SJSA1 (cell line): ENCODE data around the gene MAD1L1. TPM values are rescaled to one million over a fixed set of nuclear protein-coding genes. Genes with fewer than 3 reads are reported as not detected.

Experiments used
- DNase-seq, 2 experiments: peaks; one replicate each; pipeline ENCODE4 v3.0.0-alpha.2; 2015 to 2020; ENCODE audit warnings: low spot score in 2 of 2, low read depth in 1 of 2
- H3K27ac ChIP-seq: fragments of 250-450 bp; sonication (Bioruptor Pico); 2 replicates; pipeline ENCODE4 v1.5.1; 2020; ENCODE audit warnings: mild to moderate bottlenecking, moderate library complexity
- H3K27me3 ChIP-seq: fragments of 250-450 bp; sonication (Bioruptor Pico); replicated peaks from 2 replicates; pipeline ENCODE4 v1.5.1; 2020; ENCODE audit warnings: mild to moderate bottlenecking, moderate library complexity
- H3K36me3 ChIP-seq: fragments of 250-450 bp; sonication (Bioruptor Pico); 2 replicates; pipeline ENCODE4 v1.5.1; 2020; ENCODE audit warnings: mild to moderate bottlenecking
- H3K4me1 ChIP-seq: fragments of 250-450 bp; sonication (Bioruptor Pico); replicated peaks from 2 replicates; pipeline ENCODE4 v1.6.1; 2021; ENCODE audit warnings: mild to moderate bottlenecking
- H3K4me3 ChIP-seq: fragments of 250-450 bp; sonication (Bioruptor Pico); 2 replicates; pipeline ENCODE4 v1.5.1; 2020; ENCODE audit warnings: mild to moderate bottlenecking
- H3K9me3 ChIP-seq: fragments of 250-450 bp; sonication (Bioruptor Pico); replicated peaks from 2 replicates; pipeline ENCODE4 v1.5.1; 2020; ENCODE audit warnings: mild to moderate bottlenecking
- total RNA-seq: library from RNA; depleted of rRNA; stranded (reverse); fragments of >200 nt; shearing (Covaris generic); gene quantifications from 2 replicates; pipeline ENCODE4 v1.2.3, GENCODE V29; 2014

The MAD1L1 gene
- total RNA-seq, 1 experiment from 2014 or later: 44.0 TPM

- DNase-seq: no peak
- Histone ChIP-seq H3K4me3 (no peak overlapping the region), H3K36me3 (peaks cover 39% of the 10 kb centered on the region), H3K27ac (no peak overlapping the region), H3K9me3 (peaks cover 7% of the 10 kb centered on the region), H3K4me1 (no peaks in the 10 kb centered on the region), H3K27me3 (no peaks in the 10 kb centered on the region; the same call in 1 of the 2 replicates)
These were observed 39.8 kb downstream of the MAD1L1 start for GRCh38 chr7:2192831-2193534.

GRCh38 chr7:2191016-2191415 lies 41.7 kb downstream of the MAD1L1 start:
- Histone ChIP-seq H3K27me3 (no peaks in the 10 kb centered on the region; the same call in 1 of the 2 replicates), H3K36me3 (peaks cover 25% of the 10 kb centered on the region), H3K9me3 (peaks cover 7% of the 10 kb centered on the region), H3K4me1 (no peaks in the 10 kb centered on the region), H3K27ac (no peak overlapping the region), H3K4me3 (no peak overlapping the region)
- DNase-seq: no peak

- Histone ChIP-seq H3K4me3 (no peak overlapping the region), H3K36me3 (peaks cover 20% of the 10 kb centered on the region), H3K27ac (no peak overlapping the region), H3K9me3 (peaks cover 2% of the 10 kb centered on the region), H3K4me1 (no peaks in the 10 kb centered on the region), H3K27me3 (no peaks in the 10 kb centered on the region; the same call in 1 of the 2 replicates)
- peak in 1 of 2 experiments; percentile 32 for DNase-seq
These were observed 42.2 kb downstream of the MAD1L1 start for GRCh38 chr7:2190531-2190930.

DNA sequence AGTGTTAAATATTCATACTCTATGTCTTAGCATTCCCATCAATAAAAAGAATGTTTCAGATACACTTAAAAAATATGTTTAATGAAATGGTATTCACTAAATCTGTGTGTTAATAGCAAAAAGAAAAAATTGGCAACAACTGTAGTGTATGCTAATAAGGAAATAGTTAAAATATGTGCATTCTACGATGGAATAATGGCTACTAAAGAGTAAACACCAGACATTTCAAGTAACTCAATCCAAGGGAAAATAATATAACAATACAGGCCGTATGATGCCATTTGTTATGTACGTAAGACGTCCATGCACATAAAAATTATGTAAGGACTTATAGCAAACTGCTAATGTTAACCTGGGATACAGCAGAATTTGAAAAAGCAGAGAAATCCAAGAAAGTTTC lies 46.6 kb downstream of the MAD1L1 start:
- no peaks in the 10 kb centered on the region for H3K9me3 ChIP-seq
- no peaks in the 10 kb centered on the region for H3K4me1 ChIP-seq
- DNase-seq: no peak
- H3K4me3 ChIP-seq: no peak overlapping the region
- H3K27me3 ChIP-seq: no peaks in the 10 kb centered on the region; the same call in 1 of the 2 replicates
- H3K36me3 ChIP-seq: peaks cover 16% of the 10 kb centered on the region; the same call in 1 of the 2 replicates
- H3K27ac ChIP-seq: no peak overlapping the region

DNA sequence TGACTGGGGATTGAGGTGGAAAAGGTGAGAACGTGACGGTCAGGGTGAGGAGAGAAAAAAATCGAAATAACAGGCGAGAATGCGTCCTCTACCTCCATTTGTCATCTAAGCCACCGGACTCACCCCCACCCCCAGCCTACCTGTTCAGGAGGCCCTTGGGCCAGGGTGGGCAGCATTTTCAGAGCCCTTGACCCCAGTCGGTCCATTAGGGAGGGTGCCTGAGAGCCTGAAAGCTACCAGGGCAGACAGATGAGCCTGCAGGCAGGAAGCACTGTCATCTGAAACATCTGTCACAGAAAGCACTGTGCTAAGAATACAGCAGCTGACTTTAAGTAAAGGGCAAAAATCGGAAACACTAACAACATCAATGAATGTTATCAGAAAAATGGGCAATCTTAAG lies 47.0 kb downstream of the MAD1L1 start:
- Histone ChIP-seq H3K27ac (no peak overlapping the region), H3K27me3 (no peaks in the 10 kb centered on the region; the same call in 1 of the 2 replicates), H3K9me3 (no peaks in the 10 kb centered on the region), H3K4me1 (no peaks in the 10 kb centered on the region), H3K4me3 (no peak overlapping the region), H3K36me3 (peaks cover 16% of the 10 kb centered on the region; the same call in 1 of the 2 replicates)
- peak in 1 of 2 experiments; percentile 29 for DNase-seq

DNA sequence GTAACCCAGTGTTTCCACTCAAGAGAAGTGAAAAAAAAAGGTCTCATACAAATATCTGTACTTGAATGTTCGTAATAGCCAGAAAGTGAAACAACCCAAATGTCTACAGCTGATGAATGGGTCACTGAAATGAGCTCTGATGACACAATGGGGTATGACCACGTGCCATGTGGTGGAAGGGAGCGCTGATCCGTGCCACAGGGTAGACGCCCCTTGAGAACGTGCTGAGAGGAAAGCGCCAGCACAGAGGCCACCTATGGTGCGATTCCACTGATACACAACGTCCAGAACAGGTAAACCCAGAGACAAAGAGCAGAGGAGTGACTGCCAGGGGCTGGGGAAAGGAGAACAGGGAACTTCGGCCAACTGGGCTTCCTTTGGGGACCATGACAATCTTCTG lies 50.3 kb downstream of the MAD1L1 start:
- DNase-seq: peak in 1 of 2 experiments; percentile 22
- Histone ChIP-seq H3K36me3 (peaks cover 10% of the 10 kb centered on the region; the same call in 1 of the 2 replicates), H3K4me3 (no peak overlapping the region), H3K4me1 (no peaks in the 10 kb centered on the region), H3K27me3 (no peaks in the 10 kb centered on the region), H3K9me3 (no peaks in the 10 kb centered on the region), H3K27ac (no peak overlapping the region)

GRCh38 chr7:2181077-2181854 lies 51.5 kb downstream of the MAD1L1 start:
- Histone ChIP-seq H3K4me1 (peaks cover under 1% of the 10 kb centered on the region; the same call in 1 of the 2 replicates), H3K27ac (no peak overlapping the region), H3K36me3 (peaks cover 13% of the 10 kb centered on the region; the same call in 1 of the 2 replicates), H3K9me3 (no peaks in the 10 kb centered on the region), H3K27me3 (no peaks in the 10 kb centered on the region), H3K4me3 (no peak overlapping the region)
- DNase-seq: no peak

- H3K4me1 ChIP-seq: peaks cover 12% of the 10 kb centered on the region
- no peak overlapping the region for H3K4me3 ChIP-seq
- H3K9me3 ChIP-seq: no peaks in the 10 kb centered on the region
- no peak for DNase-seq
- H3K36me3 ChIP-seq: peaks cover 13% of the 10 kb centered on the region
- no peak overlapping the region for H3K27ac ChIP-seq
- H3K27me3 ChIP-seq: no peaks in the 10 kb centered on the region
These were observed 52.7 kb downstream of the MAD1L1 start for GRCh38 chr7:2180081-2180480.

- Histone ChIP-seq H3K27me3 (no peaks in the 10 kb centered on the region), H3K9me3 (no peaks in the 10 kb centered on the region), H3K27ac (peak overlapping the region; percentile 53), H3K4me3 (no peak overlapping the region), H3K4me1 (peaks cover 28% of the 10 kb centered on the region), H3K36me3 (peaks cover 26% of the 10 kb centered on the region)
- DNase-seq: peak; percentile 88 to 90
These were observed 57.2 kb downstream of the MAD1L1 start for GRCh38 chr7:2175514-2175913.

GRCh38 chr7:2175091-2175490 lies 57.7 kb downstream of the MAD1L1 start:
- DNase-seq: no peak
- no peak overlapping the region; the same call in 1 of the 2 replicates for H3K27ac ChIP-seq
- no peak overlapping the region for H3K4me3 ChIP-seq
- H3K4me1 ChIP-seq: peaks cover 28% of the 10 kb centered on the region
- H3K36me3 ChIP-seq: peaks cover 30% of the 10 kb centered on the region
- H3K9me3 ChIP-seq: no peaks in the 10 kb centered on the region
- H3K27me3 ChIP-seq: no peaks in the 10 kb centered on the region

DNA sequence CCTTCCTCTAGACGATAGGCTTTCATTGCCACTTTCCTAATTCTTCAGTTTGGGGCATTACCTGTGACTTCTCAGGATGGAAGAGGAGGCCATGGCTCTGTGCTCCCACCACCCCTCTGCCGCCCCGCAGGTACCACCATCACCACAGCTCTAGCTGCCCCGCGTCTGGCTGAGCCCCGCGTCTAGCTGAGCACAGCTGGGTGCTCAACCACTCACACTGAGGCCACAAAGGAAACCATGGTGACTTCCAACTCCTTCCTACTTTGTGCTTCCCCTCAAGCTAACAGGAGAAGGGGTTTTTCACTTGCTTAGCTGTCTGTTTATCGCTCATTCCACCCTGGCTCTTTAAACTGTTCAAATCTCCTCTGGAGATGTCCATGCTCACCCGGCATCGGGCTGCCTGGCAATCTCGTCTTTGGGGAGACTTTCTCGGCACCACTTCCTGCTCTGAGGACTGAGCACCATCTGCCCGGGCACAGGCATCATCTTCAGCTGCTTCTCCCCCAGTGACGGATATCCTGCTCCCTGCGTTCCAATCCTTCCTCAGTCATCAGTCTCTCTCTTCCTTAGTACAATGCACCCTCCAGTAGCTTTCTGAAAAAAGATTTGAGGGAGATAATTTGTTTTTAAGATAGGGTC lies 59.4 kb downstream of the MAD1L1 start:
- Histone ChIP-seq H3K27ac (no peak overlapping the region), H3K4me3 (no peak overlapping the region), H3K36me3 (peaks cover 30% of the 10 kb centered on the region), H3K4me1 (peaks cover 28% of the 10 kb centered on the region), H3K27me3 (no peaks in the 10 kb centered on the region), H3K9me3 (no peaks in the 10 kb centered on the region)
- DNase-seq: peak; percentile 11 to 25

DNA sequence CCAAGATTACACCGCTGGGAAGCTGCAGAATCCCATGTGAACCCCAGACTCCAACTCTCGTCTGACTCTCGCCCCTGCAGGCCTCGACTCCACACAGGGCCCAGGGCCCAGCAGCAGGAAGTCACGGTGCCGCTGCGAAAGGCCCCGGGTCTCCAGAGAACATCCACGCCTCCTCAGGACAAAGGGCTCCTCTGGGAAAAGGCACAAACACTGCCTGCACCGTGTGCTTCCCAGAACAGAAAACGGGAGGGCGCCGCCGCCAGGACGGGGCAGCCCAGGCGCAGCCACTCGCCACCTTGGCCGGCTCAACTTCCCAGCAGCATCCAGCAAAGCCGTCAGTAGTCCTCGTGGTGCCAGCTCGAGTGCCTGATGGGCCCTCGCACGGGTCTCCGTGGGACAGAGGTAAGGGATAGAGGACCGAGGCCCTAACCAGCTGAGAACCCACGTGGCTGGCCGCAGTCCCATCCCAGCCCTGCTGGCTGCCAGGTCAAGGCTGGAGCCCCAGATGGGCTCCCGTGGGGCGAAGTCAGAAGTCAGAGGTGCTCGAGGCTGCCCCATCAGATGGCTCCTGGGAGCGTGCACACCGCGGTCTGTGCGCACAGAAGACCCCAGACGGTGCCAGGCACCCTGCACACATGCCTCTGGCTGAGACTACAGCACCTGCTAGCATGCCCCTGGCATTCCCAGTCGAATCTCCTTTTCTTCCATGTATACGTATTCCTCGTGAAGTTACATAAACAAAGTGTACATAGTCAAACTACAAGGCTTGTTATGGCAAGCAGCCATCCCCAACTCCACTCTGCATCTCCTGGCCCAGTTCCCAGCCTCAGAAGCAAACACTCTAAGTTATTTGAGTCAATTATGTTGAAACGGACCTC lies 60.2 kb downstream of the MAD1L1 start:
- Histone ChIP-seq H3K27me3 (no peaks in the 10 kb centered on the region), H3K4me1 (peaks cover 28% of the 10 kb centered on the region), H3K36me3 (peaks cover 24% of the 10 kb centered on the region), H3K27ac (no peak overlapping the region), H3K4me3 (no peak overlapping the region), H3K9me3 (no peaks in the 10 kb centered on the region)
- peak; percentile 39 to 62 for DNase-seq

- H3K4me3 ChIP-seq: no peak overlapping the region
- no peaks in the 10 kb centered on the region for H3K9me3 ChIP-seq
- H3K27me3 ChIP-seq: no peaks in the 10 kb centered on the region
- no peak overlapping the region for H3K27ac ChIP-seq
- H3K36me3 ChIP-seq: peaks cover 21% of the 10 kb centered on the region
- H3K4me1 ChIP-seq: peaks cover 28% of the 10 kb centered on the region
- DNase-seq: peak in 1 of 2 experiments; percentile 18
These were observed 60.9 kb downstream of the MAD1L1 start for GRCh38 chr7:2171855-2172254.
